HEK293T (cell line): ENCODE measurements around the gene EXOC6B.

Experiments
- BHLHE40 ChIP-seq: fragments of 450-650 bp; IDR thresholded peaks from 2 replicates; pipeline ENCODE4 v1.6.1; 2016; ENCODE audit warnings: mild to moderate bottlenecking, moderate library complexity, borderline replicate concordance
- ELF4 ChIP-seq: fragments of 450-650 bp; IDR thresholded peaks from 2 replicates; pipeline ENCODE4 v1.6.1; 2017; ENCODE audit warnings: antibody characterized with exemption
- FOXA1 ChIP-seq: fragments of 450-650 bp; IDR thresholded peaks from 2 replicates; pipeline ENCODE4 v1.6.1; 2016; ENCODE audit warnings: mild to moderate bottlenecking
- HDGF ChIP-seq: fragments of 450-650 bp; IDR thresholded peaks from 2 replicates; pipeline ENCODE4 v1.6.1; 2017; ENCODE audit warnings: antibody characterized with exemption, borderline replicate concordance
- NFRKB ChIP-seq: fragments of 450-650 bp; IDR thresholded peaks from 2 replicates; pipeline ENCODE4 v1.6.1; 2016; ENCODE audit warnings: mild to moderate bottlenecking, moderate library complexity
- SP1 ChIP-seq: fragments of 450-650 bp; IDR thresholded peaks from 2 replicates; pipeline ENCODE4 v1.6.1; 2017
- SUZ12 ChIP-seq: fragments of 450-650 bp; IDR thresholded peaks from 2 replicates; pipeline ENCODE4 v1.6.1; 2016; ENCODE audit warnings: mild to moderate bottlenecking
- ZNF384 ChIP-seq: fragments of 450-650 bp; IDR thresholded peaks from 2 replicates; pipeline ENCODE4 v1.6.1; 2016

- TF ChIP-seq NFRKB (no peak), ZNF384 (no peak), HDGF (no peak), SP1 (no peak), ELF4 (no peak), BHLHE40 (no peak), FOXA1 (no peak), SUZ12 (no peak)
These were observed 653.4 kb downstream of the EXOC6B start for GRCh38 chr2:72172478-72172877.
